HG03196 (cell line): ENCODE results near the gene GALNT10.

Source experiments
- ATAC-seq: cut with Tn5 transposase; IDR thresholded peaks from one replicate; pipeline ENCODE4 v1.9.1; 2021; ENCODE audit not compliant: unreplicated experiment

GALNT10 gene

DNA sequence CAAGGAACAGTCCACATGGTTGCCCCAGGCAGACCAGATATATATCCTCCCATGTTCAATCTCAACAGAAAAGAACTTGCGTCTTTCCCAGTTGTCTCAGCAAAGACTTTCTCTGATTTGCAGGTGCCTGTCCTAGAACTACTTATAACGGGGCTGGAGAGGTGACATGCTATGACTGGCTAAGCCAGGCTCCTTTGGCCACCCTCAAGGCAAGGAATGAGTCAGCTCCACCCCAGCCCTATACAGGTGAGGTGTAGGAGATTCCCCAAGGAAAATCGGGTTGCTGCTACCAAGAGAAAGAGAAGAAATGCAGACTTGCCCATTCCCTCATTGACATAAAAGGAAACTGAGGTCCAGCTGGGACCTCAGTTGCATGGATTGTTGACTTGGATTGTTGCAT is 127.4 kb downstream of the GALNT10 start:
- ATAC-seq: no peak

DNA sequence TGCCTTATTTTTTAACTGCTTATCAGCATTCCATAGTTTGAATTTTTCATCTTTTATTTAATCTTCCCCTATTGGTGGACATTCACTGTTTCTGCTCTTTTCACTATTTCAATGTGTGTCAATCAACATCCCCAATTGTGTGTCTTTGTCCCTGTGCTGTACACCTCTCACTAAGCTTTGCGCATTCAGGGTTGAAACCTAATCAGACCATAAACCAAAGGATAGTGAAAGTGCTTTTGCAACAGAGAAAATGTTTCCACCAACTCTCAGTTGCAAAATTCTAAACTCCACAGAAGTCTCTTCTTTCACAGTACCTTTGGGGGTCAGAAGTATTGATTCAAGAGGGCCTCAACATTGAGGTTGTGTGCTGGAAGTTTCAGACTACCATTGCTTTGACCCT is 128.2 kb downstream of the GALNT10 start:
- no peak for ATAC-seq

DNA sequence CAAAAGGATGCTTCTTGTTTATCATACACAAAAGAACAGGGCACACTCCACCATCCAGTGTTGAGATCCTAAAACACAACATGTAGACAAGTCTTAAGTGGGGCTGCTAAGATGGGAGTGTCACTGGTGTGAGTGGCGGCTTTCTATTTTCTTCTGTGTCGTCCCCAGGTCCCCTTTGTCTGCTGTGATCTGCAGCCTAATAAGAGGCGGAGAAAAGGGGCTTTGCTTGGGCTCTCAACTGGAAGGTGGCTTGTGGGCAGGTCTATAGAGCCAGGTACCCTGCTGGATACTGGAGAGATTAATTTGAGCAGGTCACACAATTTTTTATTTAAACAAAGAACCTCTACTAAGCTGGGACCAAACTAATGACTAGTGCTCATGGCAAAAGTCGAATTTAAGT is 129.2 kb downstream of the GALNT10 start:
- ATAC-seq: no peak

DNA sequence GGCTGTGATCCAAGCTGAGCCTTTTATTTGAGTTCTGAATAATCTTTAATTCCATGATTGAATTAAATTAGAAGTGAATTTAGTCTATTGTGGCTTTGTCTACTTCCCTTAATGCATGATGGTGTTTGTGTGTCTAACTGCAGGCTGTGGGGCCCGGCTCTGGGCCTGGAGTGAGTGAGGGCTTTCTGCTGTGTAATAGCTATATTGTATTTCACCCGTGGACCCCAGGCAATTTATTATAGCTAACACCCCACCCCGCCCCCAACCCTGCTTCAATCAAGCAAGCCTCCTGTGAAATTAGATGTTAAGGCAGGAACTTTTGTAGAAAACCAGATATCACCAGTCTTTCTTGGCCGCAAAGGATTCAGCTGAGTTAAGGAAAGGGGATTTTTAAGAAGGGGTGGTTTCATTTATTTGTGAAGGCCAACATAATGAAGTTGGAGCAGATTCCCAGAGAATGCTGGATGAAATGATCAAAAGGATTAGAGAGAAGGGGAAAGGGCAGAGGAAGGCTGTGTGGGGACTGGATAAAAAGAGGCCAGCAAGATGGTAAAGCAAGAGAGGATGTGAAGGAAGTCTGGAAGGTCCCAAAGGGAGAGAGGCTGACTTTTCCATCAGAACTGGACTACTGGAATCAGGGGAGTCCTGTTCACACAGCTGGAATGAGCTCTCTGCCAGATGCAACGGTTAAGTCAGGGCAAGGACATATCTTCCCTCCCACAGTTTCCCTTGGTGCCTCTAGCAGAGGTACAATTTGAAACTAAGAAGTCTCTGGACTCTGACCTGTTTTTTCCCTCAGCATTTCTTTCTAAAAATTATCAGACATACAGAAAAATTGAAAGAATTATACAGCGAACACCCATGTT is 129.9 kb downstream of the GALNT10 start:
- no peak for ATAC-seq

DNA sequence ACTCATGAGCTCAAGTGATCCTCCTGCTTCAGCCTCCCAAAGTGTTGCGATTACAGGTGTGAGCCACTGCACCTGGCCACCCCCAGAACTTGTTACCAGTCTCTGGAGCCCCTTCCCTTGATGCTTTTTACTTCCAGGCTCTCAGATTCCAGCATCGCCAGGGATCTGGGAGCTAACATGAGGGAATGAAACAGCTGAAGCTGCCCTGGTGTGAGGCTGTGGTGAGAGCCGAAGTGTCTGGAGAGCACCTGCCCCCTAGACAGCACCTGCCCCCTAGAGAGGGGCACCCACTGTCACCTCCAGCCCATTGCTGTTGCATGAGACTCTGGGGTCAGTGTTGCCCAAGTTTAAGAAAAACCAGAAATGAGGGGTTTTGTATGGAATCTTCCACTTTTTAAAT is 131.0 kb downstream of the GALNT10 start:
- ATAC-seq: no peak

DNA sequence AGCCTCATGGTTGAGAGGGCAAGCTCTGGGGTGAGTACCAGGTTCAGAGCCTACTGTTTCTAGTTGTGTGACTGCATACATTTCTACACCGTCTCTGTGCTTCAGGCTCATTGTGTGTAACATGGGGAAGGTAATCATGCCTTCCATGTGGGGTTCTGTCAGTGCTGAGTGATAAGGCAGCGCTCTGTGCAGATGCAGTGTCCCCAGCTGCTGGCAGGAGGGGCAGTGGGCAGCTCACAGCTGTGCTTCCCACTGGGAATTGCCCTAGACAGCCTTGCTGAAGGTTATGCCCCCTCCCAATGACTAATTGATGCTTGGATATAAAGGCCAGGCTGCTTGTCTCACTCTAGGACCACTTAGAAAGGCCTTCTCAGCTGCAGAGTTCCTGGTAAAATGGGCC is 133.5 kb downstream of the GALNT10 start:
- ATAC-seq: no peak

DNA sequence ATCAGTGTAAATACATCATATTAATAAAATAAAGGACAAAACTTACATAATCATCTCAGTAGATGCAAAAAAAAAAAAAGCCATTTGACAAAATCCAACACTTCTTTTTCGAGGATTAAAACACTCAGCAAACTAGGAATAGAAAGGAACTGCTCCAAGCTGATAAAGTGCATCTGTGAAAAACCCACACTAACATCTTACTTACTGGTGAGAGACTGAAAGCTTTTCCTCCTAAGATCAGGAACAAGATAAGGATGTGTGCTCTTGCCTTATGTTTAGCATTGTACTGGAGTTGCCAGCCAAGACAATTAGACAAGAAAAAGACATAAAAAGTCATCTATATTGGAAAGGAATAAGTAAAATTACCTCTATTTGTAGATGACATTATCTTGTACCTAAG is 135.0 kb downstream of the GALNT10 start:
- ATAC-seq: no peak

DNA sequence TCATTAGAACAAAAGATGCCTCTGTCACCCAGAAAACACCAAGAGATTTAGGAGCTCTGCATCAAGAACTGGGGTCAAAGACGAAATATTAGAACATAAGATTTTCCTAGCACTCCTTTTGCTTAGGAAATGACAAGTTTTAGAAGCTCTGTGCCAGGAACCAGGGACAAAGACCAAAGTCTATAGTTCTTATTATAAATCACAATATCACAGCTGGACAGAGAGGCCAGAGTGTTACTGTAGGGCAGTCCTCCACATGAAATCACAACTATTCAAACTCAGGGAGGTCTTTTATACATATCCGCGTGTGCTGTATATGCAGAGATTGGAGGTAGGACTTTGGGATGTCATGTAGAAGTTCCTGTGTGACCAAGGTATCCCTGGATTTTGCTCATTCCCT is 138.5 kb downstream of the GALNT10 start:
- ATAC-seq: no peak

DNA sequence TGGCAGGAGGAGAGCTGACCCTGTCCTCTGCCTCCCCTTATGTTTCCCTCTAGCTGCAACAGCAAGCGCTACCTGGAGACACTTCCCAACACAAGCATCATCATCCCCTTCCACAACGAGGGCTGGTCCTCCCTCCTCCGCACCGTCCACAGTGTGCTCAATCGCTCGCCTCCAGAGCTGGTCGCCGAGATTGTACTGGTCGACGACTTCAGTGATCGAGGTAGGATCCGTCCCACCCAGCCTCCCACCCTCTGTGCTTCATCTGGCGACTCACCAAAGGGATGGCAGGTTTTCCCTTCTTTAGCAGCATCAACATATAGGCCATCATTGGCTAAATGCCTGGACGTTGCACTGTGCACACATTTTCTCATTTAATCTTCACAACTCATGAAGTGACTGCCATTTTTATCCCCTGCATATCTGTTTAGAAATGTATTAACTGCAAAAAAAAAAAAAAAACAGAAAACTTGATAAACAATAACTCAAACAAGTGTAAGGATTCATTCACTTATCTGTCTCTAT is 139.0 kb downstream of the GALNT10 start:
- no peak for ATAC-seq

DNA sequence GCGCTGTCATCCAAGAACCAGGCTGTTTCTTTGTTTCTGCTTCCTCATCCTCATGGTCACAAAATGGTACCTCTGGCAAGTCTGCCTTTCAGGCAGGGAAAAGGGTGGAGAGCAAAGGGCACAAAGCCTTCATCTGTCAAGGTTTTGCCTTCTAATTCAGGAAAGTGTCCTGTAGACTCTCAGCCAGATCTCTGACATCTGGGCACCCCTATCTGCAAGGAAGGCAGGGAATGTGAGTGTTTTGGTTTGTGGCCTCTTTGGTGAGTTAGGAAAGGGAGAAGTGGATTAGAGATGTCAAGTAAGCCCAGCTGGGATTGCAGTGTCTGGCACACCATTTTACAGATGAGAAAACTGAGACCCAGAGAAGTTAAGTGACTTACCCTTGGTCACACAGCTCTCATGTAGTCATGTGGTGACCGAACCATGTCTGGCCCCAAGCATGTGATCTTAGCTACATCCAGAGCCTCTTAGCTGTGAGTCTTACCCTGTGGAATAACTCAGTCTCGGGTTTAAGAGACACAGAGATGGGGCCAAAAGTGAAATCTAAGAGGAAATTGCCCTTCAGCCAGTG is 139.6 kb downstream of the GALNT10 start:
- no peak for ATAC-seq

DNA sequence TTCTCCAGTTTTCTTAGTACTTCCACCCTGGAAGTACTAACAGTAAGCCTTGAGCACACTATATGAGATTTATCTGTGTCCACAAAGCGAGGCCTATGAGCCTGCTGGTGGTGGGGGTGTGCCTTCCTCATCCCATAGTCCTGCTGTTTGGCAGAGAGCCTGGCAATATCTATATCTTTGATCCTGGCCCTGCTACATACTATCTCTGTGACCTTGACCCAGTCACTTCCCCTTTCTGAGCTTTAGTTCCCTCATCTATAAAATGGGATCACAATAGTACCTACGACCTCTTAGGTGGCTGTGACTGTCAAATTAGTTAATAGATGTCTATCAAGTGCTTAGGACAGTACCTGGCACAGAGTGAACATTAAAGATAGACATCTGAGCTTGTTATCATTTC is 140.7 kb downstream of the GALNT10 start:
- no peak for ATAC-seq

DNA sequence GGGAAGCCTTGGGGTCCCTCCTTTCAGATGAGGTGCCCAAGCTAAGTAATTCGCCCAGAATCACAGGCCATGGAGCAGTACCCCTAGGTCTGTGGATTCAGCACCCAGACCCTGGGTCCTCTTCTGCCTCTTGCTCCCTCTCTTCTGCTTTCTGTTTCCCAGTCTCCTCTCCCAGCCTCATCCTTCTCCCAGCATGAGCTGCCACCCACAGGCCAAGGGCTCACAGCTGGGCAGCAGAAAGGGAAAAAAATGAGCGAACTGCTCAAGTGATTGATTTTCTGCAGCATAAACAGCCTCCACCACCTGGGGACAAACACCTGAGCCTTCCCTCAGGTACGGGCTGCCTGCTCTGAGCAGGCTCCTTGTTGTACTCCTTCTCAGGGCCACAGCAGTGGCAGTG is 141.4 kb downstream of the GALNT10 start:
- no peak for ATAC-seq

DNA sequence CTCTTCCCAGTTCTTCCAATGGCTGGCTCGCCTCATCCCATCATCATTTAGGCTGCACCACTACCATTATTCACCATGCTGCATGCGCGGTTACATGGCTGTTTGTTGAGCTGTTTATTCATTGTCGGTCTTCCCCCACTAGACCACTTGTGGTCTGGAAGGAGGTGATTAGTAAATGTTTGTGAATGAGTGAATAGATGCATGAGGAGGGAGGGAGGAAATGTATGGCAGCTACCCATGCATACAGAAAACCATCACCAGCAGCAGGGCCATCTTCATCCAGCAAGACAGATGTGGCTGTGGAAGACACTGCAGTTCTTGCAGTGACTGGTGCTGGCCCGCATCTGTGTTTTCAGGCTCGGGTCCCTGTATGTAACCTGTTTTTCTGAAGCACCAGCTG is 141.9 kb downstream of the GALNT10 start:
- no peak for ATAC-seq

DNA sequence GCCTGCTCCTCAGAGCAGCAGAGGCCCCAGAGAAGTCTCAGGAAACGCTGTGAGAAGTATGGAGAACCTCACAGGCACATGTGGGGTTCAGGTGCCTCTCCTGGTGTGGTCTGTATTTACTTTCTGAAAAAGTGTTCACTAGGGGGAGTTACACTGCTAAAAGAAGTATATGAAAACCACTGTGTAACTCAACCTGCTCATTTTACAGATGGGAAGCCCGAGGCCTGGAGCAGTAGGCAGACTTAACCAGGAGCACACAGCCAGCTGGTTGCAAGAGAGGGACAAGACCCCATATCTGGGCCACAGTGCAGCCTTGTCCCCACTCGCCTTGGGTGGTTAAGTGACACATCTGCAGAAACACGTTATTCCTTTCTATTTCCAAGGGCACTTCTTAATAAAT is 142.5 kb downstream of the GALNT10 start:
- no peak for ATAC-seq

DNA sequence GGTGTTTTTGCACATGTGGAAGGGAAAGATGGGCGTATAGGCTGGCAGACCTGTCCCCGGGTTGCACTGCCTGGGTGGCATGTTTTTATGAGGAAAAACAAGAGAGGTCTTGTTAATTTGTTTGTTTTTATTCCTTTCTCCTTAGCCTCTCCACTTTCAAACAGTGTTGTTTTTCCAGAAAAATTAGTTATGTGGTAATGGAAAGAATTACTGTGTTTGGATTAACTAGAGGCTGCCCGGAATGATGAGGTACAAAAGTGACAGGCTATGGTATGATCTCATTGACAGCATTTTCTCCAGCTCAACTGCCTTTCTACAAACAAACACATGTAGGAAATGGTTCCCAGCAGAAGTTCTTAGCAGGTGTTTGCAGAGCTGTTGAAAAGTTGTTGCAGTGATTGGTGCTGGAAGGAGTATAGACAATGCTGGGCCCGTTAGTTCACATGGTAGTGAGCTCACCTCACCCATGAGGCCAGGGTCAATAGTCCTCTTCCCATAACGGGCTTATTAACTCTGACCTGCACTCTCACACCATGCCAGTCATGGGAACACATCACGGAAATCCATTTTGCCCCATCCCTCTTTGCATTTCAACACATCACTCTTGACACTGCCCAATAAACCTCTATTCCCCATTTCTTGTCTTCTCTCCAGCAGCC is 144.0 kb downstream of the GALNT10 start:
- no peak for ATAC-seq

DNA sequence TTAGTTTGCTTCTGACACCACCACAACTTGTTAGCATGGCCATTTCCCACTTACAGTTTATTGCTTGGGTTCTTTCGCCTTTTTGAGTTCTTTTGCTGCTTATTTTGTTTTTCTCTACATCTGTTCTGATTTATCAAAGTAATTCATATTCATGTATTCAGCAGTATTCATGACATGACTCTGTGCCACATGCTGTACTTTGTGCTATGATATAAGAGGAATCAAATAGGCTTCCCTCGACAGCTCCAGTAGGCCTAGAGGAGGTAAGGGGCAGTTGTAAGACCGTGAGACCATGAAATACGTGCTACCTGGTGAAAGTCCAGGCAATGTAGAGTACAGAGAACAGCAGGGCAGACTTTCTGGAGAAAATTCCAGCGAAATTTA is 144.5 kb downstream of the GALNT10 start:
- ATAC-seq: no peak

DNA sequence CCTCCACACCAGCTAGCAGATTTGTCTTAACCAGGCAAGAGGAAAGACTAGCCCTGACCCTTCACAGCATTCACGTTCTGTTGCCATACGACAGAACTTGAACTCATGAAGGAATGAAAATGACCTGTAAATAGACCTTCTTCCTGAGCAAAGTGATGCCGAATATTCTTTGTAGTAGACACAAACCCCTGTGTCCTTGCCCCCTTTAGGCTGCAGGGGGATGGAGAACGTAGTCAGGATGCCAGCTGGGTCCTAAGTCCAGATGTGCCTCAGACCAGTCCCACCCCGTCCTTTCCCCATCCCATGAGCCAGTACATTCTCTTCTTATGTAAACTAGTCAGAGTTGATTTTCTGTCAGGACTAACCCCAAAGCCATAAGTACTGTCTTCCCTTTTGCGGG is 151.1 kb downstream of the GALNT10 start:
- no peak for ATAC-seq

DNA sequence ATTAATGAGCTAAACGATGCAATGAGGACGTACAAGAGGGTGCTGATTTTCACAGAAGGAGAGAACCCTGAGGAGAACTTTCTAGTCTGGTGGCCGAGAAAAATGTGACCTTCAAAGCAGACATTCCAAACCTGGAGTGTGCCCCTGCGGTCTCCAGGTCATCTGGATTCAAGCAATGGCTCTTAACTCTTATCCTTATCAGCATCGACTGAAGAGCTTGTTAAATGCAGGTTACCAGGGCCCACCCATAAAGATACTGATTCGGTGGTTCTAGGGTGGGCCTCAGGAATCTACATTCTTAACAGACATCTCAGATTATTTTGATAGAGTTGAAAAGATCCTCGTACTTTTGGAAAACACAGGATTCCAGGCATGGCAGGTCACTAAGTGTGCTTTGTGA is 151.7 kb downstream of the GALNT10 start:
- ATAC-seq: no peak

DNA sequence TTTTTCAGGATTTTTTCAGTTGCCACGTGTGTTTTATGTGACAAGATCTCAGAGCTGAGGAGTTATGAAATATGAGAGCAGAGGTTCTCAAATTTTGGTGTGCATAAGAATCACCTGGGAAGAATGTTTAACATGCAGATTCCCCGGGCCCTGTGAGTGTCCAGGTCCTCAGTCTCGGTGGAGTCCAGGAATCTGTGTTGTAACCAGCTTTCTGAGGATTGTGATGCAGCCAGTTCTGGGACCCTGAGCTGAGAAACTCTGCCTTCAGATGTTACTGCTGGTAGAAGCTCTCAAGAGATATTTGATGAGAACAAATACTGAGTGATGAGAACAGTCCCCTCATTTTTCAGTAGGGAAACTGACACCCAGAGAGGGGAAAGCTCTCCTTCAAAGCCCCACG is 152.4 kb downstream of the GALNT10 start:
- no peak for ATAC-seq

DNA sequence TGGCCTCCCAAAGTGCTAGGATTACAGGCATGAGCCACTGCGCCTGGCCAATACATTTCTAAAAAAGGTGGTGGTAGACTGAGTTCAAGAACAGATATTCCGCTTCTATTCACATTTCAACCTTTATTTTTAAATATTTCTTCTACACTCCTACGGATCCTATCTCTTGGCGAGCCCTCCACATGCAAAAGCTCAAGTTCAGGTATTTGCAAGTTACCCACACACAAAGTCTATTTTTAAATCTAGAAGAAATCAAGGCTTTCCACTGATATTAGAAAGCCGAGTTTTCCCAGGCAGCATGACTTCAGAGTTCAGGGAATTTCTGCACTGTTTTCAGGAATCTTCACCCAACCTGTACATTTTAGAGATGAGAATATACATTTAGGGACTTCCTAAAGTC is 153.9 kb downstream of the GALNT10 start:
- ATAC-seq: no peak

DNA sequence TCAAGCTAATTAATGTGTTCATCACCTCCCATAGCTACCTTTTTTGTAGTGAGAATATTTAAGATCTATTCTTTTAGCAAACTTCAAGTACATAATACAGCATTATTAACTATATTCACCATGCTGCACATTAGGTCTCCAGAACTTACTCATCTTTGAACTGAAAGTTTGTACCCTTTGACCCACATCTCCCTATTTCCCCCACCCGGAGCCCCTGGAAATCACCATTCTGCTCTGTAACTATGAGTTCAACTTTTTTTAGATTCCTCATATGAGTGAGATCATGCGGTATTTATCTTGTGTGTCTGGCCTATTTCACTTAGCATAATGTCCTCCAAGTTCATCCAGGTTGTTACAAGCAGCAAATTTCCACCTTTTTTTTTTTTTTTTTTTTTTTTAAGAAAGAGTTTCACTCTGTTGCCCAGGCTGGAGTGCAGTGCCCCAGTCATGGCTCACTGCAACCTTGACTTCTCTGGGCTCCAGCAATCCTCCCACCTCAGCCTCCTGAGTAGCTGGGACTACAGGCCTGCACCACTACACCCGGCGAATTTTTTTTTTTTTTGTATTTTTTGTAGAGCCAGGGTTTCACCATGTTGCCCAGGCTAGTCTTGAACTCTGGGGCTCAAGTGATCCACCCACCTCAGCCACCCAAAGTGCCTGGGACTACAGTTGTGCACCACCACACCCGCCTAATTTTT is 154.9 kb downstream of the GALNT10 start:
- ATAC-seq: peak; percentile 72

DNA sequence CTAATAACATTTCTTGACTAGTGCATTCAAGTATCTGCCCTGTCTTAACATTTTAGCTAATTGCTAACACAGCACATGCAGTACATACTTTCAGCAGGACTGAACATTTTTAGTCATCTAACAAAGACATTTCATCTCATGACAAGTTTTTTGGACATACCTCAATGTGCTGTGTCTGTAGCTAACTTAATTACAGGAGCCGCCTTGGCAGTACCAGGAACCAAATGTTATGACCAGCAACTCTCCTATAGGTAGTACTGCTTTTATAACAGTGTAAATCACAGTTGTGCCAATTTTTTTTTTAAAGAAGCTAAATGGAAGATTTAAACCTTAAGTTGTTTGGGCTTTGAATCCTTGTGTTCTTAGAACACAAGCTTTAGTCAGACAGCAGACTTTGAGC is 155.9 kb downstream of the GALNT10 start:
- no peak for ATAC-seq
